Heart left ventricle (tissue), 16 donors: ENCODE data around the gene UBAP1. TPM values are rescaled to one million over a fixed set of nuclear protein-coding genes. Genes with fewer than 3 reads are reported as not detected.

Experiments
- ATAC-seq, 4 donors: fragments of 200-7000 bp; cut with Tn5 transposase; one replicate each; pipeline ENCODE4 v1.9.1; 2020 to 2022; ENCODE audit warnings: moderate library complexity in 4 of 4, mild to moderate bottlenecking in 3 of 4, moderate number of reproducible peaks in 1 of 4
- DNase-seq, 5 donors: peaks; one replicate each; pipeline ENCODE4 v3.0.0-alpha.2; 2020
- H3K27ac ChIP-seq, 12 donors: fragments of 200-600 bp; sonication (generic) in 4 of 12; one replicate each; pipeline versions ENCODE4 v1.5.0 to v1.8.0; 2016 to 2022; ENCODE audit warnings: mild to moderate bottlenecking in 2 of 12
- H3K27me3 ChIP-seq, 9 donors: fragments of 200-600 bp; sonication (generic) in 2 of 9; one replicate each; pipeline versions ENCODE4 v1.5.1 to v1.8.0; 2016 to 2022; ENCODE audit warnings: mild to moderate bottlenecking in 3 of 9
- H3K36me3 ChIP-seq, 9 donors: fragments of 200-600 bp; sonication (generic) in 2 of 9; one replicate each; pipeline versions ENCODE4 v1.5.0 to v1.8.0; 2018 to 2022; ENCODE audit warnings: mild to moderate bottlenecking in 2 of 9
- H3K4me1 ChIP-seq, 12 donors: fragments of 200-600 bp; sonication (generic) in 4 of 12; one replicate each; pipeline versions ENCODE4 v1.5.0 to v1.8.0; 2016 to 2022; ENCODE audit warnings: mild to moderate bottlenecking in 3 of 12
- H3K4me3 ChIP-seq, 12 donors: fragments of 200-600 bp; sonication (generic) in 4 of 12; one replicate each; pipeline versions ENCODE4 v1.5.0 to v1.8.0; 2017 to 2022; ENCODE audit warnings: mild to moderate bottlenecking in 9 of 12, moderate library complexity in 4 of 12
- H3K9me3 ChIP-seq, 12 donors: fragments of 200-600 bp; sonication (generic) in 4 of 12; one replicate each; pipeline versions ENCODE4 v1.5.0 to v1.8.0; 2016 to 2022; ENCODE audit warnings: mild to moderate bottlenecking in 1 of 12
- POLR2A ChIP-seq, 2 donors: fragments of 450-650 bp; IDR thresholded peaks; one replicate each; pipeline ENCODE4 v1.6.1; 2017; ENCODE audit warnings: antibody characterized with exemption in 2 of 2, mild to moderate bottlenecking in 2 of 2, moderate library complexity in 2 of 2
- WGBS, 4 donors: extraction: QIAGEN DNeasy Blood & Tissue Kit in 2 of 4; methylation state at CpG; one replicate each; pipeline versions ENCODE4 v1.1.5 to v1.1.7; 2013 to 2018; 5-methylcytosine and 5-hydroxymethylcytosine counted together
- intact Hi-C, 10 donors: fragments of 100-400 bp; cut with DNase I; formaldehyde crosslinking; loops; one replicate each; pipeline versions ENCODE4 v1.11.1 to v1.14.2; 2022
- polyA plus RNA-seq, 2 donors: library from polyadenylated mRNA; stranded (reverse); fragments of 200-250 nt; gene quantifications; one replicate each; pipeline ENCODE4 v1.2.3, GENCODE V29; 2013
- total RNA-seq, 9 donors: library from RNA; depleted of rRNA in 2 of 9; stranded (reverse); fragments of >200 nt in 2 of 9; fragmentation: NEBNext Ultra II Directional in 3 of 9; extraction: Animal tissue kit (Norgen Biotek cat#: 25700) in 3 of 9; gene quantifications; one replicate each; pipeline versions ENCODE4 v1.1.0 to v1.2.4, GENCODE V29; 2016 to 2023
- TF ChIP-seq, protein P1 (sequence below), 12 donors: fragments of 200-600 bp; sonication (generic) in 4 of 12; IDR thresholded peaks; one replicate each; pipeline versions ENCODE4 v1.5.0 to v1.8.0; 2018 to 2022; ENCODE audit warnings: antibody characterized with exemption in 12 of 12, mild to moderate bottlenecking in 5 of 12
- donor health status: ischemic (EF 13 %, LVEDD 7.1; RV severe dilation, severe dysfunction).
- donor health status: healthy with polysubstance abuse.
- donor health status: DM: no; HTN: yes; CAD: no.
- donor health status: DM: no; HTN: no; CAD: no.
- donor health status: ischemic (EF 25% LVEDD 6.9; RV normal size, moderate dysfunction).
- donor health status: ischemic (EF 25% LVEDD 5.7; RV mildly dilated, moderate dysfunction).
- donor health status: healthy.
- donor health status: DM: yes; HTN: yes; CAD: no.
- donor health status: ischemic (EF 35%, LVEDD 5.7; RV mildly dilated, moderate dysfunction).
- donor health status: nonischemic (EF 11% LVEDD 7.7; RV severe dilation, severe dysfunction).
- donor health status: DM: yes; HTN: yes; CAD: no.
- donor health status: PGD.
- donor health status: ischemic (EF 29% LVEDD 5.4; RV normal size, mild dysfunction).
- donor health status: nonischemic (EF 23%, LVEDD 6.1; RV moderate dilation, normal function).

Gene UBAP1
- total and polyA plus RNA-seq, 11 donors = 18.7 to 66.1 (median 43.1) TPM

DNA sequence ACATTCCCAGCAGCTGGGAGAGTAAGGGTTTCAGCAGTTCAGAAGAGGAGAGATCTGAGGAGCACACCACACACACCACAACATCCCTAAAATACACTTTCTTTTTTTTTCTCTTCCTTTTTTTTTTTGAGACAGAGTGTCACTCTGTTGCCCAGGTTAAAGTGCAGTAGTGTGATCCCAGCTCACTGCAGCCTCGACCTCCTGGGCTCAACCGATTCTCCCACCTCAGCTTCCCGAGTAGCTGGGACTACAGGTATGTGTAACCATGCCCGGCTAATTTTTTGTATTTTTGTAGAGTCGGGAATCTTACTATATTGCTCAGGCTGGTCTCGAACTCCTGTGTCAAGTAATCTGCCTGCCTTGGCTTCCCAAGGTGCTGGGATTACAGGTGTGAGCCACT, 9.7 kb upstream of the UBAP1 start:
- intact Hi-C loops = no loop called here
- H3K4me3 ChIP-seq = no peak overlapping the region
- no peaks in the 10 kb centered on the region for H3K9me3 ChIP-seq
- WGBS, 4 donors = 83 to 92% (median 88%) methylated on average over 6 of the region's 6 CpGs
- DNase-seq = no peak
- H3K36me3 ChIP-seq = no peaks in the 10 kb centered on the region
- TF ChIP-seq, protein P1, sequence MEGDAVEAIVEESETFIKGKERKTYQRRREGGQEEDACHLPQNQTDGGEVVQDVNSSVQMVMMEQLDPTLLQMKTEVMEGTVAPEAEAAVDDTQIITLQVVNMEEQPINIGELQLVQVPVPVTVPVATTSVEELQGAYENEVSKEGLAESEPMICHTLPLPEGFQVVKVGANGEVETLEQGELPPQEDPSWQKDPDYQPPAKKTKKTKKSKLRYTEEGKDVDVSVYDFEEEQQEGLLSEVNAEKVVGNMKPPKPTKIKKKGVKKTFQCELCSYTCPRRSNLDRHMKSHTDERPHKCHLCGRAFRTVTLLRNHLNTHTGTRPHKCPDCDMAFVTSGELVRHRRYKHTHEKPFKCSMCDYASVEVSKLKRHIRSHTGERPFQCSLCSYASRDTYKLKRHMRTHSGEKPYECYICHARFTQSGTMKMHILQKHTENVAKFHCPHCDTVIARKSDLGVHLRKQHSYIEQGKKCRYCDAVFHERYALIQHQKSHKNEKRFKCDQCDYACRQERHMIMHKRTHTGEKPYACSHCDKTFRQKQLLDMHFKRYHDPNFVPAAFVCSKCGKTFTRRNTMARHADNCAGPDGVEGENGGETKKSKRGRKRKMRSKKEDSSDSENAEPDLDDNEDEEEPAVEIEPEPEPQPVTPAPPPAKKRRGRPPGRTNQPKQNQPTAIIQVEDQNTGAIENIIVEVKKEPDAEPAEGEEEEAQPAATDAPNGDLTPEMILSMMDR (IDR thresholded peaks at IDR 0.05) = no peak
- TF ChIP-seq POLR2A (IDR thresholded peaks at IDR 0.05) = no peak
- H3K27ac ChIP-seq = no peak overlapping the region
- H3K4me1 ChIP-seq = peaks cover 0 to 17% (median 11%) of the 10 kb centered on the region in 12 donors
- no peak for ATAC-seq
- no peaks in the 10 kb centered on the region for H3K27me3 ChIP-seq

DNA sequence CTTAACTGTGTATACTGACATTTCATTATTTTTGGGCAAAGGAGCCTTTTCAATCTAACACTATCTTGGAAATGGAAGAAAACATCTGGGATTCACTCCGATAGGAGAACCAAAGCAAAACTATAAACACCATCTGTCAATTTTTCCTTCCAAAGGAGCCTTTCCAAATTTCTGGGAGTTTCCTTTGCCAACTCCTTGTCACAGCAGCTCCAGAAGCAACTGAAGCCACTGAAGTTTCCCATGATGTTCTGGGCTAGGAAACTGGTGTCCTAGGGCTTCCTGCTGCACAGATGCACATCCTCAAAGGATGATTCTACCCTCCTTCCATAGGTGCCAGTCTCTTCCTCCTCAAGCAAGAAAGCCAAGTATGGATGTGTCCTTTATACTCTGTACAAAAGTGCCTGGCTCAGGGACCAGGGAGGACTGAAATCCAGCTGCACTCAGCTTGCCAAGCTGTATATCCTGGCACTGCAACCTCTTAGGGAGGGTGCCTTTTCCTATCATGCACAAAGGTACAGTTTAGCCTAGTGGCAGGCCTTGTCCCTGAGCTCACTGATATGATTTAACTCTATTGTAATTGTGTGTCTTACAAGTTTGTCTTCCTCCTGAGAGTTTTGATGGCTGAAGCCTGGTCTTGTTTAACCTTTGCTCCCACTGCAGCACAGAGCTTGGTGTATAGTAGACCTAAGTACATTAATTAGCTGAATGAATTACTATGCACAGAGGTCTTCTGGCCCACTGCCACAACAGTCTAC, 8.4 kb upstream of the UBAP1 start:
- no peak for TF ChIP-seq POLR2A (IDR thresholded peaks at IDR 0.05)
- TF ChIP-seq, protein P1 (IDR thresholded peaks at IDR 0.05) = peak in 1 of 12 donors; percentile 7
- ATAC-seq = peak; percentile 88 to 94 (median 90)
- no peak overlapping the region for H3K4me3 ChIP-seq
- intact Hi-C loops = loop anchor here in 2 of 10 donors (10.0 kb wide), 2 partner anchors 46 to 84 kb away; partner anchors contain the start of gene DCAF12 (in 1 of the 2)
- H3K27me3 ChIP-seq = no peaks in the 10 kb centered on the region
- peak in 1 of 5 donors; percentile 36 for DNase-seq
- H3K27ac ChIP-seq = peak overlapping the region in 7 of 12 donors; percentile 5 to 54 (median 12)
- H3K4me1 ChIP-seq = peaks cover 0 to 17% (median 11%) of the 10 kb centered on the region in 12 donors
- WGBS, 4 donors = 61 to 81% (median 70%) methylated on average over 1 of the region's 1 CpG
- no peaks in the 10 kb centered on the region for H3K9me3 ChIP-seq
- H3K36me3 ChIP-seq = no peaks in the 10 kb centered on the region

DNA sequence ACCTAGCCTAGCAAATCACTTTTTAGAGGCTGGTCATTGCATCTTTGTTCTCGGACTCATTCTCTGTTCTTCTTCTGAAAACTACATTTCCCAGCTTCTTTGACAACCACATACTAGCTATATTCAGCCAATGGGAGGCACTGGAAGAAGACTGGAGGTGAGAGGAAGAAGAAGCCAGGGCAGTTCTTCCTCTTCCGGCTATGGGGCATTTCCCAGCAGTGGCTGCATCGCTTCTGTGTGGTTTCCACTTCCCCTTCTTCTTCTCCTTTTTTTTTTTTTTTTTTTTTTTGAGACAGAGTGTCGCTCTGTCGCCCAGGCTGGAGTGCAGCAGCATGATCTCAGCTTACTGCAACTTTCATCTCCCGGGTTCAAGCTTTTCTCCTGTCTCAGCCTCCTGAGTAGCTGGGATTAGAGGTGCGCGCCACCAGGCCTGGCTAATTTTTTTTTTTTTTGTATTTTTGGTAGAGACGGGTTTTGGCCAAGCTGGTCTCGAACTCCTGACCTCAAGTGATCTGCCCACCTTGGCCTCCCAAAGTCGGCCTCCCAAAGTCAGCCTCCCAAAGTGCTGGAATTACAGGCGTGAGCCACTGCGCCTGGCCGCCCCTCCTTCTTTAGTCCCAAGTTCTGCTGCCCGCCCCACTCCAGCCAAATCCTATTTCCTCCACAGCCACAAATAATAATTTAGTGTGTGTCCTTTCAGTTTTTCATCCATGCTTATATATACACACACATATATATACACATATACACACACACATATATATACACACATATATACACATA, 6.9 kb upstream of the UBAP1 start:
- intact Hi-C loops = loop anchor here in 2 of 10 donors (10.0 kb wide), 2 partner anchors 47 to 83 kb away; partner anchors contain the start of gene DCAF12 (in 1 of the 2)
- Histone ChIP-seq H3K36me3 (no peaks in the 10 kb centered on the region), H3K9me3 (no peaks in the 10 kb centered on the region), H3K27ac (peak overlapping the region in 1 of 12 donors; percentile 46), H3K27me3 (no peaks in the 10 kb centered on the region), H3K4me1 (peaks cover 0 to 17% (median 11%) of the 10 kb centered on the region in 12 donors), H3K4me3 (no peak overlapping the region)
- no peak for TF ChIP-seq POLR2A (IDR thresholded peaks at IDR 0.05)
- TF ChIP-seq, protein P1 (IDR thresholded peaks at IDR 0.05) = no peak
- ATAC-seq (peak in 3 of 4 donors; percentile 24 to 76 (median 51)), DNase-seq (peak in 3 of 5 donors; percentile 34 to 48 (median 45))
- WGBS, 4 donors = 87 to 94% (median 89%) methylated on average over 15 of the region's 15 CpGs

DNA sequence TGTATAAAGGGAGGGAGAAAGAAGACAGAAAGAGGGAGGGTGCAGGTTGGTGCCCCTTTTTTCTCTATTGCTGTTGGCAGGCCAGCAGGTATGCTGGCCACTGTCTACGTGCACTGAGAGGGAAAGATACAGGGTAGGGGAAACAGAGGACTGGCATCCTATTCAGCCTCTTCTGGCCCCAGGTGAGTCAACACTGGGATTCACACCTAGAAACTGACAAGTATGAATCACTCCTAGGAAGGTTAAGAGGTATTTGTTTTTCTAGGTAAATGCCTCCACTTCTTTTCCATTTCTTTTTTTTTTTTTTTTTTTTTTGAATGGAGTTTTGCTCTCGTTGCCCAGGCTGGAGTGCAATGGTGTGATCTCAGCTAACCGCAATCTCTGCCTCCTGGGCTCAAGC, 2.8 kb upstream of the UBAP1 start:
- intact Hi-C loops = loop anchor here in 9 of 10 donors (5.0 to 10.0 kb wide), 5 partner anchors 34 to 79 kb away; partner anchors contain the start of gene DCAF12 (in 6 of the 9)
- Histone ChIP-seq H3K4me3 (no peak overlapping the region), H3K9me3 (no peaks in the 10 kb centered on the region), H3K27me3 (no peaks in the 10 kb centered on the region), H3K36me3 (no peaks in the 10 kb centered on the region), H3K4me1 (peaks cover 0 to 31% (median 13%) of the 10 kb centered on the region in 12 donors), H3K27ac (no peak overlapping the region)
- no peak for ATAC-seq
- no peak for DNase-seq
- WGBS, 4 donors = 63 to 86% (median 76%) methylated on average over 3 of the region's 3 CpGs
- TF ChIP-seq, protein P1 (IDR thresholded peaks at IDR 0.05) = no peak
- TF ChIP-seq POLR2A (IDR thresholded peaks at IDR 0.05) = no peak
